Fibroblast of lung (primary cell): ENCODE data around the gene ARHGEF12. TPM values are rescaled to one million over a fixed set of nuclear protein-coding genes. Genes with fewer than 3 reads are reported as not detected.

ENCODE experiments used
- DNase-seq, 2 donors: peaks; one replicate each; pipeline versions ENCODE4 v3.0.0 to v3.0.0-alpha.2; 2010; ENCODE audit warnings: low read depth in 2 of 2
- H2AFZ ChIP-seq: 2 replicates; pipeline ENCODE4 v1.5.1; 2012; ENCODE audit warnings: low read length, control low read depth, inconsistent platforms
- H3K27ac ChIP-seq: 2 replicates; pipeline ENCODE4 v1.5.1; 2011; ENCODE audit warnings: low read length, control low read depth; ENCODE audit not compliant: insufficient read depth
- H3K27me3 ChIP-seq: 2 replicates; pipeline ENCODE4 v1.5.1; 2011; ENCODE audit warnings: mild to moderate bottlenecking, low read length; ENCODE audit not compliant: control insufficient read depth, insufficient read depth
- H3K36me3 ChIP-seq: 2 replicates; pipeline ENCODE4 v1.5.1; 2011; ENCODE audit warnings: low read length; ENCODE audit not compliant: control insufficient read depth, insufficient read depth
- H3K4me1 ChIP-seq: 2 replicates; pipeline ENCODE4 v1.5.1; 2011; ENCODE audit warnings: low read length; ENCODE audit not compliant: control insufficient read depth, insufficient read depth; ENCODE audit errors: extremely low read depth
- H3K4me2 ChIP-seq: 2 replicates; pipeline ENCODE4 v1.5.1; 2011; ENCODE audit warnings: low read length, control low read depth; ENCODE audit not compliant: insufficient read depth; ENCODE audit errors: extremely low read depth
- H3K4me3 ChIP-seq, 4 experiments: fragments of 200-600 bp in 1 of 4; sonication (generic) in 1 of 4; replicated peaks in 1 of 4; 2 replicates each; pipeline ENCODE4 v1.5.1; 2011 to 2016; ENCODE audit warnings: low read length in 4 of 4, low read depth in 3 of 4, mild to moderate bottlenecking in 3 of 4, control low read depth in 2 of 4, inconsistent platforms in 1 of 4, mixed read lengths in 1 of 4; ENCODE audit not compliant: insufficient read depth in 1 of 4; ENCODE audit errors: control extremely low read depth in 1 of 4
- H3K79me2 ChIP-seq: 2 replicates; pipeline ENCODE4 v1.5.1; 2012; ENCODE audit warnings: mild to moderate bottlenecking, low read length, inconsistent platforms; ENCODE audit not compliant: control insufficient read depth, insufficient read depth
- H3K9ac ChIP-seq: 2 replicates; pipeline ENCODE4 v1.5.1; 2011; ENCODE audit warnings: mild to moderate bottlenecking, low read length, control low read depth; ENCODE audit not compliant: insufficient read depth
- H3K9me3 ChIP-seq: 2 replicates; pipeline ENCODE4 v1.5.1; 2012; ENCODE audit warnings: low read depth, low read length; ENCODE audit not compliant: control insufficient read depth, insufficient read depth
- H4K20me1 ChIP-seq: 2 replicates; pipeline ENCODE4 v1.5.1; 2011; ENCODE audit warnings: low read length; ENCODE audit not compliant: control insufficient read depth, insufficient read depth; ENCODE audit errors: extremely low read depth
- CTCF ChIP-seq, 2 donors: IDR thresholded peaks in 1 of 2; conservative IDR thresholded peaks in 1 of 2; 1 replicate in 1 of 2; 2 replicates in 1 of 2; pipeline ENCODE4 v1.5.1; 2011 to 2012; ENCODE audit warnings: low read length in 2 of 2, control low read depth in 1 of 2, inconsistent platforms in 1 of 2, low read depth in 1 of 2, mild to moderate bottlenecking in 1 of 2
- EZH2 ChIP-seq: IDR thresholded peaks from 2 replicates; pipeline ENCODE4 v1.5.1; 2012; ENCODE audit warnings: low read length, control low read depth, mild to moderate bottlenecking; ENCODE audit errors: missing control alignments
- polyA plus RNA-seq, 2 donors: library from polyadenylated mRNA; depleted of rRNA in 1 of 2; stranded (reverse) in 1 of 2; unstranded in 1 of 2; fragments of >200 nt; gene quantifications; 2 replicates each; pipeline ENCODE4 v1.2.1, GENCODE V29; 2011 to 2012; ENCODE audit warnings: missing spikeins in 1 of 2
- total RNA-seq: library from RNA; depleted of rRNA; stranded (reverse); fragments of >200 nt; gene quantifications from 2 replicates; pipeline ENCODE4 v1.2.1, GENCODE V29; 2014

The ARHGEF12 gene
- total and polyA plus RNA-seq, 2 donors (not counting 1 experiment from before 2014, with no cell fraction given), result 63.1 to 141 TPM

GRCh38 chr11:120400564-120401364 is 64.6 kb downstream of the ARHGEF12 start:
- Histone ChIP-seq H3K79me2 (peaks cover 57% of the 10 kb centered on the region), H4K20me1 (peaks cover 4% of the 10 kb centered on the region), H3K9ac (peak overlapping the region; percentile 8), H3K36me3 (no peaks in the 10 kb centered on the region), H3K4me3 (peak overlapping the region in 3 of 4 experiments; percentile 18 to 58 (median 45)), H3K4me1 (peaks cover 7% of the 10 kb centered on the region), H2AFZ (no peak overlapping the region), H3K27ac (peak overlapping the region; percentile 27), H3K9me3 (no peaks in the 10 kb centered on the region), H3K27me3 (no peaks in the 10 kb centered on the region), H3K4me2 (peak overlapping the region; percentile 87)
- TF ChIP-seq EZH2, result no peak
- TF ChIP-seq CTCF (conservative IDR thresholded peaks at IDR 0.05 in 1 of 2, IDR thresholded peaks at IDR 0.05 in 1 of 2; ENCODE audit: low read depth in 1 of 2, low read length in 2 of 2), result no peak
- DNase-seq, result peak; percentile 99

- TF ChIP-seq CTCF (conservative IDR thresholded peaks at IDR 0.05 in 1 of 2, IDR thresholded peaks at IDR 0.05 in 1 of 2; ENCODE audit: low read depth in 1 of 2, low read length in 2 of 2) (no peak), EZH2 (no peak)
- H3K27me3 ChIP-seq, result no peaks in the 10 kb centered on the region
- no peak overlapping the region for H3K27ac ChIP-seq
- no peaks in the 10 kb centered on the region for H3K36me3 ChIP-seq
- no peak overlapping the region for H3K9ac ChIP-seq
- peaks cover 7% of the 10 kb centered on the region for H3K4me1 ChIP-seq
- peaks cover 55% of the 10 kb centered on the region for H3K79me2 ChIP-seq
- H3K4me3 ChIP-seq, result peak overlapping the region in 3 of 4 experiments; percentile 7 to 58 (median 45)
- no peak overlapping the region for H2AFZ ChIP-seq
- DNase-seq, result peak in 1 of 2 donors; percentile 19
- H4K20me1 ChIP-seq, result peaks cover 4% of the 10 kb centered on the region
- peak overlapping the region; percentile 61 for H3K4me2 ChIP-seq
- no peaks in the 10 kb centered on the region for H3K9me3 ChIP-seq
Measured at GRCh38 chr11:120401506-120401905, 65.3 kb downstream of the ARHGEF12 start.

GRCh38 chr11:120403966-120404365 is 67.8 kb downstream of the ARHGEF12 start:
- peaks cover 4% of the 10 kb centered on the region for H4K20me1 ChIP-seq
- H3K9ac ChIP-seq, result no peak overlapping the region
- no peaks in the 10 kb centered on the region for H3K27me3 ChIP-seq
- TF ChIP-seq EZH2 (no peak), CTCF (conservative IDR thresholded peaks at IDR 0.05 in 1 of 2, IDR thresholded peaks at IDR 0.05 in 1 of 2; ENCODE audit: low read depth in 1 of 2, low read length in 2 of 2) (no peak)
- DNase-seq, result no peak
- H3K4me3 ChIP-seq, result no peak overlapping the region
- peaks cover 47% of the 10 kb centered on the region for H3K79me2 ChIP-seq
- no peaks in the 10 kb centered on the region for H3K36me3 ChIP-seq
- H3K9me3 ChIP-seq, result no peaks in the 10 kb centered on the region
- no peak overlapping the region for H2AFZ ChIP-seq
- H3K4me2 ChIP-seq, result no peak overlapping the region
- H3K4me1 ChIP-seq, result peaks cover 5% of the 10 kb centered on the region
- no peak overlapping the region for H3K27ac ChIP-seq
